Suprapubic skin (tissue), 4 donors: ENCODE results near the gene PLXNA4.

Experiments used
- POLR2A ChIP-seq, 2 donors: fragments of 450-650 bp; IDR thresholded peaks; one replicate each; pipeline ENCODE4 v1.6.1; 2017; ENCODE audit warnings: antibody characterized with exemption in 2 of 2, mild to moderate bottlenecking in 2 of 2, moderate library complexity in 2 of 2
- POLR2AphosphoS5 ChIP-seq, 3 donors: sonication (generic); formaldehyde crosslinking; IDR thresholded peaks; one replicate each; pipeline ENCODE4 v1.6.1; 2017; ENCODE audit warnings: antibody characterized with exemption in 3 of 3
- TF ChIP-seq, protein P1 (sequence below), 2 donors: fragments of 200-600 bp in 1 of 2; fragments of 450-650 bp in 1 of 2; sonication (generic) in 1 of 2; IDR thresholded peaks; one replicate each; pipeline ENCODE4 v1.5.1; 2016 to 2019; ENCODE audit warnings: antibody characterized with exemption in 2 of 2, mild to moderate bottlenecking in 1 of 2, moderate library complexity in 1 of 2

DNA sequence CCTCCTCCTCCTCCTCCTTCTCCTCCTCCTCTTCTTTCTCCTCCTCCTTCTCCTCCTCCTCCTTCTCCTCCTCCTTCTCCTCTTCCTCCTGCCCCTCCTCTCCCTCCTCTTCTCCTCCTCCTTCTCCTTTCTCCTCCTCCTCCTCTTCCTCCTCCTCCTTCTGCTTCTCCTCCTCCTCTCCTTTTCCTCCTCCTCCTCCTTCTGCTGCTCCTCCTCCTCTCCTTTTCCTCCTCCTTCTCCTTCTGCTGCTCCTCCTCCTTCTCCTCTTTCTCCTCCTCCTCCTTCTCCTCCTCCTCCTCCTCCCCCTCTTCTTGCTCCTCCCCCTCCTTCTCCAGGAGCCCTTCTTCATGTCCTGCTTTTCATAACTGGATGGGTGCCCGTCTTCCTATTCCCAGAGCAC lies 12.2 kb downstream of the PLXNA4 start:
- TF ChIP-seq POLR2A (IDR thresholded peaks at IDR 0.05), result no peak
- TF ChIP-seq, protein P1, sequence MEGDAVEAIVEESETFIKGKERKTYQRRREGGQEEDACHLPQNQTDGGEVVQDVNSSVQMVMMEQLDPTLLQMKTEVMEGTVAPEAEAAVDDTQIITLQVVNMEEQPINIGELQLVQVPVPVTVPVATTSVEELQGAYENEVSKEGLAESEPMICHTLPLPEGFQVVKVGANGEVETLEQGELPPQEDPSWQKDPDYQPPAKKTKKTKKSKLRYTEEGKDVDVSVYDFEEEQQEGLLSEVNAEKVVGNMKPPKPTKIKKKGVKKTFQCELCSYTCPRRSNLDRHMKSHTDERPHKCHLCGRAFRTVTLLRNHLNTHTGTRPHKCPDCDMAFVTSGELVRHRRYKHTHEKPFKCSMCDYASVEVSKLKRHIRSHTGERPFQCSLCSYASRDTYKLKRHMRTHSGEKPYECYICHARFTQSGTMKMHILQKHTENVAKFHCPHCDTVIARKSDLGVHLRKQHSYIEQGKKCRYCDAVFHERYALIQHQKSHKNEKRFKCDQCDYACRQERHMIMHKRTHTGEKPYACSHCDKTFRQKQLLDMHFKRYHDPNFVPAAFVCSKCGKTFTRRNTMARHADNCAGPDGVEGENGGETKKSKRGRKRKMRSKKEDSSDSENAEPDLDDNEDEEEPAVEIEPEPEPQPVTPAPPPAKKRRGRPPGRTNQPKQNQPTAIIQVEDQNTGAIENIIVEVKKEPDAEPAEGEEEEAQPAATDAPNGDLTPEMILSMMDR (IDR thresholded peaks at IDR 0.05), result no peak
- no peak for TF ChIP-seq POLR2AphosphoS5 (IDR thresholded peaks at IDR 0.05)
